ENCODE results near the gene TFPI2.

The TFPI2 gene

GRCh38 chr7:93854480-93854879 lies 36.1 kb downstream of the TFPI2 start:
- no peak for DNase-seq

- DNase-seq = no peak
Measured at GRCh38 chr7:93851536-93851935, 39.0 kb downstream of the TFPI2 start.

GRCh38 chr7:93843260-93843659 lies 47.3 kb downstream of the TFPI2 start:
- DNase-seq = no peak

- no peak for DNase-seq
Measured at GRCh38 chr7:93838966-93839365, 51.6 kb downstream of the TFPI2 start.

- DNase-seq = no peak
Measured at GRCh38 chr7:93837245-93837644, 53.3 kb downstream of the TFPI2 start.

GRCh38 chr7:93836116-93836515 lies 54.4 kb downstream of the TFPI2 start:
- DNase-seq = no peak

GRCh38 chr7:93835702-93836101 lies 54.9 kb downstream of the TFPI2 start:
- DNase-seq = no peak
